HEK293T (cell line): Measurements from ENCODE around the gene KCNJ5.

Experiments
- ARNT ChIP-seq: fragments of 450-650 bp; IDR thresholded peaks from 2 replicates; pipeline ENCODE4 v1.6.1; 2017; ENCODE audit warnings: mild to moderate bottlenecking
- BHLHE40 ChIP-seq: fragments of 450-650 bp; IDR thresholded peaks from 2 replicates; pipeline ENCODE4 v1.6.1; 2016; ENCODE audit warnings: mild to moderate bottlenecking, moderate library complexity, borderline replicate concordance
- FOXA1 ChIP-seq: fragments of 450-650 bp; IDR thresholded peaks from 2 replicates; pipeline ENCODE4 v1.6.1; 2016; ENCODE audit warnings: mild to moderate bottlenecking
- FOXM1 ChIP-seq: fragments of 450-650 bp; IDR thresholded peaks from 2 replicates; pipeline ENCODE4 v1.6.1; 2017; ENCODE audit warnings: mild to moderate bottlenecking, borderline replicate concordance
- HDGF ChIP-seq: fragments of 450-650 bp; IDR thresholded peaks from 2 replicates; pipeline ENCODE4 v1.6.1; 2017; ENCODE audit warnings: antibody characterized with exemption, borderline replicate concordance
- LEF1 ChIP-seq: fragments of 450-650 bp; IDR thresholded peaks from 2 replicates; pipeline ENCODE4 v1.6.1; 2017; ENCODE audit warnings: mild to moderate bottlenecking, borderline replicate concordance
- PKNOX1 ChIP-seq: fragments of 450-650 bp; IDR thresholded peaks from 2 replicates; pipeline ENCODE4 v1.6.1; 2016
- SP1 ChIP-seq: fragments of 450-650 bp; IDR thresholded peaks from 2 replicates; pipeline ENCODE4 v1.6.1; 2017
- SUZ12 ChIP-seq: fragments of 450-650 bp; IDR thresholded peaks from 2 replicates; pipeline ENCODE4 v1.6.1; 2016; ENCODE audit warnings: mild to moderate bottlenecking
- ZNF384 ChIP-seq: fragments of 450-650 bp; IDR thresholded peaks from 2 replicates; pipeline ENCODE4 v1.6.1; 2016

GRCh38 chr11:128929991-128930390 is 38.8 kb downstream of the KCNJ5 start:
- TF ChIP-seq PKNOX1 (no peak), ARNT (no peak), BHLHE40 (no peak), SUZ12 (no peak), HDGF (no peak), SP1 (no peak), ZNF384 (no peak), FOXA1 (no peak), FOXM1 (no peak), LEF1 (no peak)
